Measurements from ENCODE around the gene TUBGCP2.

Gene TUBGCP2

DNA sequence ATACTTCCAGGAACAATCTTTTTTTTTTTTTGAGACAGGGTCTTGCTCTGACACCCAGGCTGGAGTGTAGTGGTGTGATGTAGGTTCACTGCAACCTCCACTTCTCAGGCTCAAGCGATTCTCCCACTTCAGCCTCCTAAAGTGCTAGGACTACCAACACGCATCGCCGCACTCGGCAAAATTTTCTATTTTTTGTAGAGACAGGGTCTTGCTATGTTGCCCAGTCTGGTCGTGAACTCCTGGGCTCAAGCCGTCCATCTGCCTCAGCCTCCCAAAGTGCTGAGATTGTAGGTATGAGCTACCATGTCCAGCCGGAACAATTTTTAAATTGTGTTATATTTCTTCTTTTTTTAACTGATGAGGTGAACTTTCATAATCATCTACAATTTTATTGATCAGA lies 2.1 kb upstream of the TUBGCP2 start:
- DNase-seq = no peak
- intact Hi-C loops (cut with DNase I) = no loop called here

DNA sequence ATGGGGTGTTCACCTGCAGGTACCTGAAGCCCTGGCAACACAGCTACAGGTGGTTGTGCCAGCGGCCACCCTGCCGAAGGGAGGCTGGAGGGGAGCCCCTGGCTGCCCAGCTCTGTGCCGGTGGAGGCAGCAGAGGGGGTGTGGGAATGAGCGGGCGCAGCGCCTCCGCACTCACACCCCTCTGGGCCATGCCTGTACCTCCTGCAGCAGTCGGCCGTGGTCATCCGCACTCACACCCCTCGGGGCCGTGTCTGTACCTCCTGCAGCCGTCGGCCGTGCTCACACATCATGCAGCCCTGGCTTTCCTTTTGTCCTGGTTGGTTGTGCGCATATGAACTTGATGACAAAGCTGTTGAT lies 1.7 kb upstream of the TUBGCP2 start:
- no peak for DNase-seq
- intact Hi-C loops (cut with DNase I) = no loop called here

DNA sequence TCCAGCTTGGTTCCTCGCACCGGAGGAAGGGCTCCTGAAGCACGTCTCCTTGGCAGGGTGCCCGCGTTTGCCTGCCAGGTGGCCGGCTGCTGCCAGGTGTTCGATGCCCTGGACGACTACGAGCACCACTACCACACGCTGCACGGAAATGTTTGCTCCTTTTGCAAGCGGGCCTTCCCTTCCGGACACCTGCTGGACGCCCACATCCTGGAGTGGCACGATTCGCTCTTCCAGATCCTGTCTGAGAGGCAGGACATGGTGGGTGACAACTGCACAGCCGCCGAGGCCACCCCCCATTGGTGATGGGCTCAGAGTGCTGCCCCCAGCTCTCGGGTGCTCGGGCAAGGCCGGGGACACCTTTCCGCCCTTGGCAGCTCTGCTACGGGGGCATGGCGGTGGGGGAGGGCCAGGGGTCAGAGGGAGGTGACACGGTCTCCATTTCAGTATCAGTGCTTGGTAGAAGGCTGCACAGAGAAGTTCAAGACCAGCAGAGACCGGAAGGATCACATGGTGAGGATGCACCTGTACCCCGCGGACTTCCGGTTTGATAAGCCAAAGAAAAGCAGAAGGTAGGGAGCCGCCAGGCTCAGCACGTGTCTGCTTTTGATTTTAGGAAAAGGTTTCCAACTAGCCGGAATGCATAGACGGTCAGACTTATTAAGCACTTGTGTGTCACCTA lies 1.2 kb upstream of the TUBGCP2 start:
- intact Hi-C loops (cut with DNase I) = no loop called here
- DNase-seq = peak in 1 of 42 donors; percentile 16

DNA sequence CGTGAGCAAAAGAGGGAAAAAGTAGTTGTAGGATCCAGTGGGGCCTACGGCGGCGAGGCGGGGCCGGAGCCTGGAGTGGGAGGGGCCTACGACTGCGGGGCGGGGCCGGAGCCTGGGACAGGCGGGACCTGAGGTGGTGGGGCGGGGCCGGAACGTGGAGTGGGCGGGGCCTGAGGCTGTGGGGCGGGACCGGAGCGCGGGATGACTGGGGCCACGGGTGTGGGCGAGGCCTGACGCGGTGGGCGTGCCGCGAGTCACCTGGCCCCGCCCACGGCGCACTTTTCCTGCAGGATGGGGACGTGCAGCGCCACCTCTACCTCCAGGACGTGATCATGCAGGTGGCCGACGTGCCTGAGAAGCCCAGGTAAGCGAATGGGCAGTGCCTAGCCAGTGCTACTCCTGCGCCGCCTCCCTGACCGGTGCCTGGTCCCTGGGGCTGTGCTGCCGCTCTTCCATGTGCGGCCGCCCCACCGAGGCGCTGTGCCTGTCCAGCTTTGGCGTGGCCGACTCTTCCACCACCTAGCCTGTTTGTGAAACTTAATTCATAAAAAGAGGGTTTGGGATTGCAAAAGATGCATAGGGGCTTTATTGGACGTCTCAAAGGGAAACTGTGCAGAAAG lies 538 bp upstream of the TUBGCP2 start:
- intact Hi-C loops (cut with DNase I) = no loop called here
- peak; percentile 83 to 97 (median 94) for DNase-seq

DNA sequence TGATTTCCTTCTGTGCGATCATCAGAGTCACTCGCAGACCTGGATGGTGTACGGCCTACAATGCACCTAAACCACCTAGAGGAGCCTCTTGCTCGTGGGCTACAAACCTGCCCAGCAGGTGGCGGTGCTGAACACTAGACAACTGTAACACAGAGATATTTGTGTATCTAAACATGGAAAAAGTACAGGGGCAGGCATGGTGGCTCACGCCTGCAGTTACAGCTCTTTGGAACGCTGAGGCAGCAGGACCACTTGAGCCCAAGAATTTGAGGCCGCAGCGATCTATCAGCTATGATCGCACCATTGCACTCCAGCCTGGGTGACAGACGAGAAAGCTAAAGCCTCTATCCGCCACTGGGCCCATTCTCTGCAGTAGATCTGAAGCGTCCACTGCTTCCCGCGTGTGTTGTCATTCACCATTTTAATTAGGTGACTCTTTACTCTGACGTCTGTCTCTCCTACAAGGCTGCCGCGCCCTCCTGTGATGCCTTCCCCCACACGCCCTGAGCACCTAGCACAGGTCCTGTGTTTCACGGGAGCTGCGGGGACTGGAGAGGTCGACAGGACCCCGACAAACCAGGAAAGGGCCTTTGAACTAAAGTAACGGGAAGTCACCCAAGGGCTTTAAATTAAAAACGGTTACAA lies 774 bp downstream of the TUBGCP2 start:
- DNase-seq = peak; percentile 36 to 88 (median 76)
- intact Hi-C loops (cut with DNase I) = no loop called here

DNA sequence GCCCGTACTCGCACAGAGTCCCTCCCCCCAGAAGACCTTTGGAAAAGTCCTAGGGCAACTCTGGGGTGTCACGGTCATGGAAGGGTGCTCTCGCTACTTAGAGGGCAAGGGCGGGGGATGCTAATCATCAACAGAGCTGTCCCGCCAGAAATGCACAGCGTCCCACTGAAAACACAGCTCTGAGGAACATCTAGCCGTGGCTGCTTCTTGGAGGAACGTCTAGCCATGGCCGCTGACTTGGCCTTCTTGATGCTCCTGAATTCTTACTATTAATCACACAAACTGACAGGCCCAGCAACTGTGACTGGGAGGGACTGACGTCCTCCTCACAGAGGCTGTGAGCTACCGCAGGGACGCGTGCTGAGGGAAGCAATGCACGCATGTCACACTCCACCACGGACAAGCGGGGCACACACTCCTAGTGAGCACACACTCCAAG lies 1.7 kb downstream of the TUBGCP2 start:
- DNase-seq = no peak
- intact Hi-C loops (cut with DNase I) = no loop called here

DNA sequence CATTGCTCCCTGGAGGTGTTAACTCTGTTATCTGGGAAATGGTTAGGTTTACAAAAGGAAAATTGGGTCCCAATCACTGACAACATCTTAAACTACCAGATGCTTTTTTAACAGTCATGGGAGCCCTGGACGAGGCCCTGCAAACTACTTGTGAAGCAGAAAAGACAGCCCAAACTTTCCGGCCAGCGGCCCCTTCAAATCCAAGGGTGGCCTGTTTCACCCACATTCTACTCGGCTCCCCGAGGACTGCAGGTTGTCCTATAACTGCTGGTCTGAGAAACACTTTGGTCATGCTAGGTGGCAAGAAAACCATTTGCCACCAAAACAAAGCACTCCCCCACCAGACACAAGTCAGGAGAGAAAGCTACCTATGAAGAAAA lies 2.6 kb downstream of the TUBGCP2 start:
- intact Hi-C loops (cut with DNase I) = no loop called here
- DNase-seq = no peak

DNA sequence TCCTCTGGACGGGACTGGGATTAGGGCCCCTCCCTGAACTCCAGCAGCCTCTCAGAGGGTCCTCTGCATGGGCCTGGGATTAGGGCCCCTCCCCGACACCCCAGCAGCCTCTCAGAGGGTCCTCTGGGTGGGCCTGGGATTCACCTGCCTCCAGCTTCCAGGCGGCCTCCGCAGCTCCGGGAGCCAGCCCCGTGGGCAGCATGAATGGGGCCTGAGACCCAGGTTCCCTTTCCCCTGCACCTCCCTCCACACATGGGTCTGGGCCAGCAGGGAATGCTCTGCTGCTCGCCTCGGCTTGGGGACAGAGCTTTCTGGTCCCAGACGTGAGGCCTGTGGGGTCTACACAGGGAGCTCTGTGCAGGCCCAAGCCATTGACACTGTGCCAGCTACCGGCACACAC lies 5.5 kb downstream of the TUBGCP2 start:
- DNase-seq = no peak
- intact Hi-C loops (cut with DNase I) = no loop called here

DNA sequence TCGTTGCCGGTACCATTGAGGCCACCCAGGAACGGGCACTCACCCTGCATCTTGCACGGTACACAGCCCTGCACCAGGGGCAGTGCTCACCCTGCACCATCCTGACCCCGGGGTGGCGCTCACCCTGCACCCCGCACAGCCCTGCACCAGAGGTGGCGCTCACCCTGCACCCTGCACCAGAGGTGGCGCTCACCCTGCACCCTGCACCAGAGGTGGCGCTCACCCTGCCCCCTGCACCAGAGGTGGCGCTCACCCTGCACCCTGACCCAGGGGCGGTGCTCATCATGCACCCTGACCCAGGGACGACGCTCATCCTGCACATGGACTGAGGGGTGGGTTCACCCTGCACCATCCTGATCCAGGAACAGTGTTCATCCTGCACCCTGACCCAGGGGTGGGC lies 6.4 kb downstream of the TUBGCP2 start:
- no peak for DNase-seq
- intact Hi-C loops (cut with DNase I) = no loop called here

DNA sequence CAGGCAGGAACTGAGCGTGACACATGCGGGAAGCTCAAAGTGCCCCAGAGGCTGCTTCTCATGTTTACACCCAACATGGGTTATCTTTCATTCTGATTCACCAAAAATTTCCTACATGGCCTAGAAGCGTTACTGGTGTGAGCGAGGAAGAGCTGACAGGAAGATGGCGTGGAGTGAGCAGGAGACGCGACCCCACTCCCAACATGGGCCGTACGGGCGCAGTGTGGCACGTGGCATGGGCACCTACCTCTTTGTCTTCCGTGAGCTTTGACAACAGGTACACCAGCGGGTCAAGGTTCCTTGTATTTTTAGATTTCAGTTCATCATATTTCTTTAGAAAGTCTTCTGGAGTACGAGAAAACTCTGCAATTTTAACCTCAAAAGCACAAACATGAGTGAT lies 8.9 kb downstream of the TUBGCP2 start:
- no peak for DNase-seq
- intact Hi-C loops (cut with DNase I) = no loop called here

DNA sequence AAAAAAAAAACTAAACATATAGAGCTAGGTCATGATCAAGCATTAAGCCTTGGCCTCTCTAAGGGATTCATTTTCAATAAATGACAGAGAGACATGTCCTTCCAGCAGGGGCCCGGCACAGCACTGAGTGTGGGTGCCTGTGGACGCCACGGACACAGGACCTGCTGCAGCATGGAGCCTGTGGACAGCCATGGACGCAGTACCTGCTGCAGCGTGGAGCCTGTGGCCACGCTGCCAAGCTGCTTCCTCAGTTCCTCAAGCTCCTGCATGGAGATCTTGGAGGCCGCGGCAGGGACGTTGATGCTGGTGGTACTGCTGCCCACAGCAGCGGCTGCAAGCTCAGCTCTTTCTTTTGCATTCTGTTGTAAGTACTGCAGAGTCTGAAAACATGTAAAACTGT lies 9.4 kb downstream of the TUBGCP2 start:
- DNase-seq = no peak
- intact Hi-C loops (cut with DNase I) = no loop called here

DNA sequence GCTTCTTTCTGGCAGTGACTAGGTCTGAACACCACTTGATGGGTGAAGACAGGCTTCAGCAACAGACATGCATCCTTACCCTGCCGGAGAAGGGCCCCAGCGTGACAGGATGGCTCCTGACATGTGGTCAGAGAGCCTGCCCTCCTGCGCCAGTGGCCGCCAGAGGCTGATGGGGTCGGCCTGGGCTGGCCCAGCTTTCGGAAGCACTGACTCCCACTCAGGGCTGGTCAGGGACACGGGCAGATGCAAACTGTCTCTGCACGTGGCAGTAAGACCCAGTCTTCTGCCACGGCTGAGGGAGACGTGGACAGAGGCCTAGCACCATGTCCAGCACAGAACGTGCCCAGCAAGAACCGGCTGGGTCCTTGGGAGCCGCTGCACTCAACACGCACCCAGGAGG lies 10.2 kb downstream of the TUBGCP2 start:
- DNase-seq = no peak

DNA sequence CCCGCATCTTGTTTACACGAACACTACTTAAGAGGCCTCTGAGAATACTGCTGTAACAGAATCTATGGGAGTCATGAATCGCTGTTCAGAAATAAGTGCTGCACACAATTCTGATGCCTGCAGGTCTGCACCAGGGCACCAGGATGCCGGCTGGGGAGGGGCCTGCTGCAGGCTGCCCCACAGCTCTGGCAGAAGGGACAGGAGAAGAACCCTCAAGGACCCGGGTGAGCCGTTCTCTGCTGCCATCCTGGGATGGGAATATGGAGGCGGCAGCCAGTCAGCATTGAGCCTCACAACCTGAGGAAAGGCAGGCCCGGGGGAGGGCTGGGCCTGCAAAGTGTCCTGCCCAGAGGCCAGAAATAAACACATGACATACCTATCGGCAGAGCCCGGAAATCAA lies 11.2 kb downstream of the TUBGCP2 start:
- intact Hi-C loops (cut with DNase I) = no loop called here

More for the DNA sequence above, 10.2 kb downstream of the TUBGCP2 start:
- intact Hi-C loops (cut with DNase I) = no loop called here

DNA sequence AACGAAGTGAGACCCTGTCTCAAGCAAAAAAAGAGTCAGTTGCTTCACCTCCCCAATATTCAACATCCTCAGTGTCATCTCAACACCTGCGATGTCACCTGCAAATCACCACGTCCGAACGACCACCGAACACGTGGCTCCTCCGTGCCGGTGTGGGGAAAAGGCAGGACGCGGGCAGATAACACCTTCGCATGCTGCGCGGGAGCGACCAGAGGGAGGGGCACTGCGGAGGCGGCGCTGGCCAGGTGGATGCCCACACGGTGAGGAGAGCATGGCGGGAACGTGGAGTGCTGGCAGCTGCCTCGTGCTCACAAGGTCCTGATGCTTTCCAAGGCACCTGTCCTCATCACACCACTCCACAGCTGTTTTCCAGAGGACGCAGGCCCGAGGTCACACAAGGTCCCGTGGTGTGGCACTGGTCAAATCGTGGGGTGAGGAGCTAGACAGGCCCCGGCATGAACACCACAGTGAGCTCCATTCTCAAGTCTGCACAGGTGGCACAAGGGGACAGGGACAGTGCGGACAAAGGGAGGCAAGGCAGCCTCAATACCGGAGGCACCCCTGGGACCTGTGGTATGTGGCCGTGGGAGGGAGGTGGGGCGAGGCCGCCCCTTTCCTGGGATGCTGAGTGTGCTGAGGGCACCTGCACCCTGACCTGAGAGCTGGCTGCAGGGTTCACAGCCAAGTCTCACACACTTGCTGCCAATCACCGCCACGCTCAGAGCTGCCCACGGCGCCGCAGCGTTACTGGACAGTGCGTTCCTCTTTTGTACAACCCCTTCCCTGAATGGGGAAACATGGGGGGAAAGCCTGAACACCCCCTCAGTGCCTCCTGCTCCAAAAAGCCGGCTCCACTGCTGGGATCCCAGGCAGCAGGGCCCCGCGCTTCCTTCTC lies 13.0 kb downstream of the TUBGCP2 start:
- intact Hi-C loops (cut with DNase I) = no loop called here

More for the DNA sequence above, 11.2 kb downstream of the TUBGCP2 start:
- DNase-seq = no peak

DNA sequence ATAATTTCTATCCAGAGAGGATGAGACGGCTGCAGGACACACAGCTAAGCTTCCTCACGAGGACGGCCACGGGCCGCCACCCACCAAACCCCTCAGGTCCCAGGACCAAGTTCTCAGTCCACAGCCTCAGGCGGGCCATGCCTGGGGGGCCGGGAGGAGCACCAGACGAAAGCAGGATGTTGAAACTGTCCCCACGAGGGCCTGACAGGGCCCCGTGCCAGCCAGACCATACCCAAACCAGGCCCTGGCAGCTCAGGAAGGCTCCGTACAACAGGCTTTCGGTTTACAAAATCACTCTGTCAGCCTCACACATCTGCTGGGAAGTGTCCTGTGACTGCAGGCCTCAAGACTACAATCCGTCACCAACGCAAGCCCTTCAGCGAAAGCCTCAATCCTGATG lies 14.5 kb downstream of the TUBGCP2 start:
- intact Hi-C loops (cut with DNase I) = no loop called here
- peak in 8 of 42 donors; percentile 14 to 42 (median 30) for DNase-seq

More for the DNA sequence above, 13.0 kb downstream of the TUBGCP2 start:
- no peak for DNase-seq

DNA sequence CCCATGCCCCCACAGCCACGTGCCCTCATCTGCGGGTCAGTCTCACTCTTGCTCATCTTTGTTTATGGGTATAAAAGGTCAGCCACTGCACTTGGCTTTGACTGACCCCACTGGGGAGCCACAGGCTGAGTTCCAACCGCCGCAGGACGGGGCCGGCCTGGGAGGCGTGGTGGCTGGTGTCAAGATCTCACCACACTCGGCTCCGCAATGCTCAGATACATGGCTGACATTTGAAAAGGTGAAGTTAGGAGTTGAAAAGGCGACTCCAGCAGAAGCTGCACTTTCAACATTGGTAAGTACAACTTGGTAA lies 14.9 kb downstream of the TUBGCP2 start:
- intact Hi-C loops (cut with DNase I) = no loop called here
- DNase-seq = no peak

DNA sequence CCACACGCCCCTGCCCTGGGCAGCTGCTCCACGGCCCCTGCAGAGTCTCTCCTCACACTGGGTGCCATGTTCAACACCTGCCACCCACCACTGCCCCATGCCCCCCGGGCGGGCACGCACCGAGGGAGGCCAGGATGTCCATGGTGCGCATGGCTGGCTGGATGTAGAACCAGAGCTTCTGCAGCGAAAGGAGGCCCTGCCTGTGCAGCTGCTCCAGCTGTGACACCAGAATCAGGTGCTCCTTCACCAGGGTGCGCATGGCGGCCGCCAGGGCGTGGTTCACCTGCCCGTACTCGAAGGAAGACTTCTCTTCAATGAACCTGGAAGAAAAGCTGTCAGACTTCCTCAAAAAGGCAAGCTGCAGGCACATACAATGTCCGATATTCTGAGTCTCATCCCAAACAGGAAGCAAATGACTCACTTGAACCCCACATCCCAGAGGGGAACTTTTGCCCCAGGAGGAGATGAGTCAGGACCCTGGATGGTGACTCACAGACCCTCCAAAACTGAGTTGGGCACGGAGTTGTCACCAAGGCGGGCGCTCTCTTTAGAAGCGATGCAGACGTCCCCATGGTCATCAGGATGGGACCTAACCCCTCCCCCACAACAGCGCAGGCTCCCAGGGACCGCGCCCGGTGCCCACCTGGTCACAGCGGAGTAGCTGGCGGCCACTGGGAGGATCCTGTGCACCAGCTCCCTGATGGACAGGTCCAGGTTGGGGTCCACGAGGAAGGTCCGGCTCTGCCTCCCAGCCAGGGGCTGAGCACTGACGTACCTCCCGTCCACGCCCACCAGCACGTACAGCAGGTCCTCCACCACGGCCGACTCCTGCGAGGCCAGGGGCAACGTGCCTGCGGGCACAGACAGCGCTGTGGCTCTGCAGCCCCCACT lies 15.5 kb downstream of the TUBGCP2 start:
- no peak for DNase-seq

DNA sequence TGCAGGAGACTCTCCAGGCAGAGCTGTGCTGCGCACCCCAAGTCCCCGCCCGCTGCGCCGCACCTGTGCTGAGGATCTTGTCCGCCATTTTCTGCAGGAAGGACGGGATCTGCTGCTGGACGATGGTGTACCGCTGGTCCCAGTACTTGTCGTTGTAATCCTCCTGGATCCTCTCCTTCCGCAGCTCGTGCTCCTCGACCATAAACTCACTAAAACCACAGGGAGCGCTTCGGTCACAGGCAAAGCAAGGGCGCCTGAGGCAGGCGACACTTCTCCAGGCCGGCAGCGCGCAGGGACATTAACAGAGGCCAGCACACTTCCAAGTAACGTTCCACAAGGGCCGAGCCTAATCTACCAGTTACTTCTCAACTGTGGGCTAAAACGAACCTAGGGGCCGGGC lies 18.9 kb downstream of the TUBGCP2 start:
- intact Hi-C loops (cut with DNase I) = no loop called here
- DNase-seq = no peak

More for the DNA sequence above, 15.5 kb downstream of the TUBGCP2 start:
- intact Hi-C loops (cut with DNase I) = no loop called here
